ENCODE measurements around the gene UGT1A4.

DNA sequence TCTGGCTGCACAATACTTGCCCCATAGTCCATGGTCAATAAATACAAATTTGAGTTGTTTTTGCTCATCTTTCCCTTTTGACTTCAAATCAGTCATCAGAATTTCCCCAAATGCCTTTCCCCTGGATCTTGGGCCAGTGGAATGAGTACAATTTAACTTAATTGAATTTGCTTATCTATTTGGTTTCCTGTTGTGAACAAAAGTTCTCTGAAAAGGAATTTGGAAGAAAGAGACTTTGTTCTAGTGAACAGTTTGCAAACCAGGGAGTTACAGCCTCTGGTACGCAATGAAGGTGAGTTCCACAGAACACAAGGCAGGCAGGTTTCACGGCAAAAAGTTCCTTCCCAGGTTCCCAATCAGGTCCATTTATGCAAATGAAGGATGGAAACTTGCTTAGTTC lies 40.3 kb downstream of the UGT1A4 start:
- TF ChIP-seq, protein P1, sequence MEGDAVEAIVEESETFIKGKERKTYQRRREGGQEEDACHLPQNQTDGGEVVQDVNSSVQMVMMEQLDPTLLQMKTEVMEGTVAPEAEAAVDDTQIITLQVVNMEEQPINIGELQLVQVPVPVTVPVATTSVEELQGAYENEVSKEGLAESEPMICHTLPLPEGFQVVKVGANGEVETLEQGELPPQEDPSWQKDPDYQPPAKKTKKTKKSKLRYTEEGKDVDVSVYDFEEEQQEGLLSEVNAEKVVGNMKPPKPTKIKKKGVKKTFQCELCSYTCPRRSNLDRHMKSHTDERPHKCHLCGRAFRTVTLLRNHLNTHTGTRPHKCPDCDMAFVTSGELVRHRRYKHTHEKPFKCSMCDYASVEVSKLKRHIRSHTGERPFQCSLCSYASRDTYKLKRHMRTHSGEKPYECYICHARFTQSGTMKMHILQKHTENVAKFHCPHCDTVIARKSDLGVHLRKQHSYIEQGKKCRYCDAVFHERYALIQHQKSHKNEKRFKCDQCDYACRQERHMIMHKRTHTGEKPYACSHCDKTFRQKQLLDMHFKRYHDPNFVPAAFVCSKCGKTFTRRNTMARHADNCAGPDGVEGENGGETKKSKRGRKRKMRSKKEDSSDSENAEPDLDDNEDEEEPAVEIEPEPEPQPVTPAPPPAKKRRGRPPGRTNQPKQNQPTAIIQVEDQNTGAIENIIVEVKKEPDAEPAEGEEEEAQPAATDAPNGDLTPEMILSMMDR (conservative IDR thresholded peaks at IDR 0.05 in 1 of 2, IDR thresholded peaks at IDR 0.05 in 1 of 2; ENCODE audit: low read depth in 1 of 2, low read length in 2 of 2), result no peak
- TF ChIP-seq EZH2 (IDR thresholded peaks at IDR 0.05; ENCODE audit: low read length, missing control alignments), result no peak
